ENCODE data around the gene CRY2. TPM values are rescaled to one million over a fixed set of nuclear protein-coding genes. Genes with fewer than 3 reads are reported as not detected.
A peak's percentile ranks its signal among the peaks of the same experiment; 100 is the strongest.
"Not testable (repeated sequence)": the region's sequence is repeated elsewhere in the genome, so short reads cannot be mapped to it uniquely, and the experiment has no call there.

The CRY2 gene
- polyA plus RNA-seq, 3 donors: 24.8 to 32.8 (median 26.0) TPM

GRCh38 chr11:45904309-45904915 lies 57.1 kb downstream of the CRY2 start:
- DNase-seq (ENCODE audit: extremely low read depth in 1 of 11, low read depth in 9 of 11, low spot score in 4 of 11): no peak

GRCh38 chr11:45905095-45905494 lies 57.8 kb downstream of the CRY2 start:
- DNase-seq (ENCODE audit: extremely low read depth in 1 of 11, low read depth in 9 of 11, low spot score in 4 of 11): no peak

GRCh38 chr11:45905576-45905975 lies 58.3 kb downstream of the CRY2 start:
- not testable (repeated sequence) for DNase-seq (ENCODE audit: extremely low read depth in 1 of 11, low read depth in 9 of 11, low spot score in 4 of 11)

GRCh38 chr11:45906096-45906682 lies 58.9 kb downstream of the CRY2 start:
- no peak for DNase-seq (ENCODE audit: extremely low read depth in 1 of 11, low read depth in 9 of 11, low spot score in 4 of 11)

- no peak for DNase-seq (ENCODE audit: extremely low read depth in 1 of 11, low read depth in 9 of 11, low spot score in 4 of 11)
These were observed 59.8 kb downstream of the CRY2 start, which contains the start of gene FREY1 for GRCh38 chr11:45906965-45907611. TSS of gene FREY1 (minus strand) at chr11:45907271. CDS start at chr11:45907245, 26 bp downstream.

GRCh38 chr11:45907911-45908370 lies 60.7 kb downstream of the CRY2 start:
- DNase-seq (ENCODE audit: extremely low read depth in 1 of 11, low read depth in 9 of 11, low spot score in 4 of 11): no peak

- no peak for DNase-seq (ENCODE audit: extremely low read depth in 1 of 11, low read depth in 9 of 11, low spot score in 4 of 11)
These were observed 62.6 kb downstream of the CRY2 start for GRCh38 chr11:45909594-45910475.

- no peak for DNase-seq (ENCODE audit: extremely low read depth in 1 of 11, low read depth in 9 of 11, low spot score in 4 of 11)
These were observed 63.3 kb downstream of the CRY2 start for GRCh38 chr11:45910623-45911022.

- DNase-seq (ENCODE audit: extremely low read depth in 1 of 11, low read depth in 9 of 11, low spot score in 4 of 11): no peak
These were observed 66.2 kb downstream of the CRY2 start for GRCh38 chr11:45913514-45913913.

- no peak for DNase-seq (ENCODE audit: extremely low read depth in 1 of 11, low read depth in 9 of 11, low spot score in 4 of 11)
These were observed 66.8 kb downstream of the CRY2 start for GRCh38 chr11:45913942-45914635.

GRCh38 chr11:45915446-45915845 lies 68.2 kb downstream of the CRY2 start:
- DNase-seq (ENCODE audit: extremely low read depth in 1 of 11, low read depth in 9 of 11, low spot score in 4 of 11): no peak

GRCh38 chr11:45917286-45917622 lies 70.0 kb downstream of the CRY2 start:
- no peak for DNase-seq (ENCODE audit: extremely low read depth in 1 of 11, low read depth in 9 of 11, low spot score in 4 of 11)

- peak; percentile 87 to 97 (median 94) for DNase-seq (ENCODE audit: extremely low read depth in 1 of 11, low read depth in 9 of 11, low spot score in 4 of 11)
These were observed 70.5 kb downstream of the CRY2 start, which contains the start of gene PEX16 for GRCh38 chr11:45917623-45918330. TSS of gene PEX16 (minus strand) at chr11:45917877. CDS start at chr11:45917811, 66 bp downstream.

- DNase-seq (ENCODE audit: extremely low read depth in 1 of 11, low read depth in 9 of 11, low spot score in 4 of 11): peak in 1 of 11 donors; percentile 34
These were observed 71.2 kb downstream of the CRY2 start for GRCh38 chr11:45918331-45918941.

GRCh38 chr11:45918962-45919675 lies 71.8 kb downstream of the CRY2 start:
- no peak for DNase-seq (ENCODE audit: extremely low read depth in 1 of 11, low read depth in 9 of 11, low spot score in 4 of 11)

GRCh38 chr11:45919806-45920530 lies 72.7 kb downstream of the CRY2 start:
- no peak for DNase-seq (ENCODE audit: extremely low read depth in 1 of 11, low read depth in 9 of 11, low spot score in 4 of 11)

Data from renal cortex interstitium (tissue), 11 donors.